Activated CD8-positive, alpha-beta memory T cell treated with anti-CD3 and anti-CD28 coated beads, Interleukin-2, amount 10 ng/mL, durations not matched to agents 7 days and 5 days (primary cell): ENCODE results near the gene HLA-DQB2. TPM values are rescaled to one million over a fixed set of nuclear protein-coding genes. Genes with fewer than 3 reads are reported as not detected.
"Not testable (repeated sequence)": the region's sequence is repeated elsewhere in the genome, so short reads cannot be mapped to it uniquely, and the experiment has no call there.

ENCODE experiments used
- ATAC-seq: fragments of 150-1000 bp; cut with Tn5 transposase; one replicate; pipeline ENCODE4 v1.10.0; 2021; ENCODE audit warnings: moderate library complexity
- CTCF ChIA-PET: fragments of 350-600 bp; sonication (Branson Sonifier 250); formaldehyde crosslinking; loops from one replicate; lab custom pipeline; 2021; ENCODE audit warnings: antibody characterized with exemption; lab: Charles Lee
- DNase-seq: peaks from one replicate; pipeline ENCODE4 v3.0.0-alpha.2; 2020
- H3K27ac Mint-ChIP-seq: one replicate; pipeline ENCODE4 v1.8.0; 2021; ENCODE audit warnings: mild to moderate bottlenecking, mixed read lengths
- H3K27me3 Mint-ChIP-seq: one replicate; pipeline ENCODE4 v1.8.0; 2021; ENCODE audit warnings: mixed read lengths
- H3K36me3 Mint-ChIP-seq: one replicate; pipeline ENCODE4 v1.8.0; 2021; ENCODE audit warnings: mild to moderate bottlenecking, mixed read lengths
- H3K4me1 Mint-ChIP-seq: one replicate; pipeline ENCODE4 v1.8.0; 2021; ENCODE audit warnings: mixed read lengths
- H3K4me3 Mint-ChIP-seq: one replicate; pipeline ENCODE4 v1.8.0; 2021; ENCODE audit warnings: mild to moderate bottlenecking, moderate library complexity, mixed read lengths
- H3K9me3 Mint-ChIP-seq: one replicate; pipeline ENCODE4 v1.8.0; 2022; ENCODE audit warnings: low read depth, mixed read lengths
- total RNA-seq, 2 experiments: library from RNA; stranded (reverse); gene quantifications; one replicate each; pipeline ENCODE4 v1.2.3, GENCODE V29; 2021

HLA-DQB2 gene
- total RNA-seq, 2 experiments from 2014 or later, result 2.9 to 4.2 TPM

- CTCF ChIA-PET, result interaction anchor here (1.1 to 2.1 kb wide), 2 partner anchors 91 to 368 kb away, joined by 3 to 5 read pairs; no protein-coding TSS in a partner anchor
- H3K4me3 Mint-ChIP-seq, H3K4me1 Mint-ChIP-seq, H3K27ac Mint-ChIP-seq, H3K36me3 Mint-ChIP-seq, DNase-seq, ATAC-seq, H3K9me3 Mint-ChIP-seq: not testable (repeated sequence)
- H3K27me3 Mint-ChIP-seq, result peaks cover 69% of the 10 kb centered on the region
Measured at GRCh38 chr6:32782923-32783322, 19.6 kb upstream of the HLA-DQB2 start.

- no peak for DNase-seq
- Mint-ChIP-seq H3K27ac (no peak overlapping the region), H3K4me3 (no peak overlapping the region), H3K36me3 (no peaks in the 10 kb centered on the region), H3K9me3 (no peaks in the 10 kb centered on the region), H3K27me3 (peaks cover 66% of the 10 kb centered on the region), H3K4me1 (no peaks in the 10 kb centered on the region)
- no peak for ATAC-seq
- CTCF ChIA-PET, result interaction anchor here (0.7 kb wide), 1 partner anchor 568 kb away, joined by 3 read pairs; no protein-coding TSS in a partner anchor
Measured at GRCh38 chr6:32779036-32779435, 15.7 kb upstream of the HLA-DQB2 start.

- no peak overlapping the region for H3K4me3 Mint-ChIP-seq
- no peaks in the 10 kb centered on the region for H3K9me3 Mint-ChIP-seq
- H3K36me3 Mint-ChIP-seq, result no peaks in the 10 kb centered on the region
- H3K27me3 Mint-ChIP-seq, result peaks cover 67% of the 10 kb centered on the region
- DNase-seq (no peak), ATAC-seq (no peak)
- H3K27ac Mint-ChIP-seq, result no peak overlapping the region
- CTCF ChIA-PET, result interaction anchor here (0.8 kb wide), 1 partner anchor 11 kb away, joined by 4 read pairs; no protein-coding TSS in a partner anchor
- H3K4me1 Mint-ChIP-seq, result peaks cover 5% of the 10 kb centered on the region
Measured at GRCh38 chr6:32775071-32775470, 11.7 kb upstream of the HLA-DQB2 start.

GRCh38 chr6:32774426-32774825, 11.1 kb upstream of the HLA-DQB2 start:
- H3K4me3 Mint-ChIP-seq, result no peak overlapping the region
- peaks cover 67% of the 10 kb centered on the region for H3K27me3 Mint-ChIP-seq
- no peak for DNase-seq
- ATAC-seq, result no peak
- peaks cover 5% of the 10 kb centered on the region for H3K4me1 Mint-ChIP-seq
- CTCF ChIA-PET, result no interaction called here
- no peak overlapping the region for H3K27ac Mint-ChIP-seq
- no peaks in the 10 kb centered on the region for H3K9me3 Mint-ChIP-seq
- H3K36me3 Mint-ChIP-seq, result no peaks in the 10 kb centered on the region

- Mint-ChIP-seq H3K27me3 (peaks cover 76% of the 10 kb centered on the region), H3K27ac (no peak overlapping the region), H3K36me3 (no peaks in the 10 kb centered on the region), H3K4me1 (peaks cover 5% of the 10 kb centered on the region), H3K9me3 (no peaks in the 10 kb centered on the region), H3K4me3 (no peak overlapping the region)
- ATAC-seq (no peak), DNase-seq (no peak)
- CTCF ChIA-PET, result interaction anchor here (0.7 to 1.5 kb wide), 2 partner anchors 13 to 66 kb away, joined by 3 read pairs; no protein-coding TSS in a partner anchor
Measured at GRCh38 chr6:32772656-32773055, 9.3 kb upstream of the HLA-DQB2 start.

GRCh38 chr6:32764048-32764447, 716 bp upstream of the HLA-DQB2 start:
- peaks cover 67% of the 10 kb centered on the region for H3K27me3 Mint-ChIP-seq
- no peak overlapping the region for H3K27ac Mint-ChIP-seq
- CTCF ChIA-PET, result no interaction called here
- no peak overlapping the region for H3K4me3 Mint-ChIP-seq
- H3K36me3 Mint-ChIP-seq, result no peaks in the 10 kb centered on the region
- H3K4me1 Mint-ChIP-seq, result peaks cover 2% of the 10 kb centered on the region
- no peaks in the 10 kb centered on the region for H3K9me3 Mint-ChIP-seq
- ATAC-seq (no peak), DNase-seq (no peak)

GRCh38 chr6:32761548-32761947, 1.8 kb downstream of the HLA-DQB2 start:
- DNase-seq (no peak), ATAC-seq (no peak)
- H3K27me3 Mint-ChIP-seq, result peaks cover 53% of the 10 kb centered on the region
- H3K4me3 Mint-ChIP-seq, result no peak overlapping the region
- no peaks in the 10 kb centered on the region for H3K9me3 Mint-ChIP-seq
- no peak overlapping the region for H3K27ac Mint-ChIP-seq
- CTCF ChIA-PET, result interaction anchor here (1.3 kb wide), 1 partner anchor 238 kb away, joined by 3 read pairs; no protein-coding TSS in a partner anchor
- H3K4me1 Mint-ChIP-seq, result peaks cover 2% of the 10 kb centered on the region
- no peaks in the 10 kb centered on the region for H3K36me3 Mint-ChIP-seq

GRCh38 chr6:32761072-32761471, 2.3 kb downstream of the HLA-DQB2 start:
- peaks cover 2% of the 10 kb centered on the region for H3K4me1 Mint-ChIP-seq
- H3K27ac Mint-ChIP-seq, result no peak overlapping the region
- H3K4me3 Mint-ChIP-seq, result no peak overlapping the region
- CTCF ChIA-PET, result interaction anchor here (1.3 kb wide), 1 partner anchor 239 kb away, joined by 3 read pairs; no protein-coding TSS in a partner anchor
- no peak for DNase-seq
- H3K27me3 Mint-ChIP-seq, result peaks cover 52% of the 10 kb centered on the region
- ATAC-seq, result peak; percentile 76
- H3K9me3 Mint-ChIP-seq, result no peaks in the 10 kb centered on the region
- no peaks in the 10 kb centered on the region for H3K36me3 Mint-ChIP-seq

GRCh38 chr6:32759669-32760068, 3.7 kb downstream of the HLA-DQB2 start:
- peaks cover 2% of the 10 kb centered on the region for H3K4me1 Mint-ChIP-seq
- no peak for DNase-seq

GRCh38 chr6:32752580-32752979, 10.8 kb downstream of the HLA-DQB2 start:
- Mint-ChIP-seq H3K4me1 (no peaks in the 10 kb centered on the region), H3K9me3 (no peaks in the 10 kb centered on the region), H3K36me3 (no peaks in the 10 kb centered on the region), H3K27ac (no peak overlapping the region), H3K4me3 (no peak overlapping the region), H3K27me3 (peaks cover 56% of the 10 kb centered on the region)
- ATAC-seq (no peak), DNase-seq (no peak)
- CTCF ChIA-PET, result interaction anchor here (1.0 kb wide), 1 partner anchor 33 kb away, joined by 3 read pairs; no protein-coding TSS in a partner anchor

More at GRCh38 chr6:32759669-32760068, 3.7 kb downstream of the HLA-DQB2 start:
- Mint-ChIP-seq H3K4me3 (no peak overlapping the region), H3K36me3 (no peaks in the 10 kb centered on the region), H3K27ac (no peak overlapping the region), H3K27me3 (peaks cover 54% of the 10 kb centered on the region), H3K9me3 (no peaks in the 10 kb centered on the region)
- CTCF ChIA-PET, result no interaction called here
- ATAC-seq, result no peak

- H3K4me3 Mint-ChIP-seq, DNase-seq, H3K36me3 Mint-ChIP-seq, H3K27ac Mint-ChIP-seq, H3K9me3 Mint-ChIP-seq, H3K4me1 Mint-ChIP-seq, CTCF ChIA-PET, ATAC-seq: not testable (repeated sequence)
- peaks cover 61% of the 10 kb centered on the region for H3K27me3 Mint-ChIP-seq
Measured at GRCh38 chr6:32745649-32746048, 17.7 kb downstream of the HLA-DQB2 start.

GRCh38 chr6:32744776-32745175, 18.6 kb downstream of the HLA-DQB2 start:
- peaks cover 7% of the 10 kb centered on the region for H3K4me1 Mint-ChIP-seq
- DNase-seq, result no peak
- ATAC-seq, result no peak
- no peak overlapping the region for H3K27ac Mint-ChIP-seq
- peaks cover 57% of the 10 kb centered on the region for H3K27me3 Mint-ChIP-seq
- H3K4me3 Mint-ChIP-seq, result no peak overlapping the region
- CTCF ChIA-PET, result no interaction called here
- no peaks in the 10 kb centered on the region for H3K36me3 Mint-ChIP-seq
- no peaks in the 10 kb centered on the region for H3K9me3 Mint-ChIP-seq

GRCh38 chr6:32742374-32742773, 21.0 kb downstream of the HLA-DQB2 start:
- ATAC-seq, result no peak
- Mint-ChIP-seq H3K9me3 (no peaks in the 10 kb centered on the region), H3K4me1 (peaks cover 15% of the 10 kb centered on the region), H3K36me3 (no peaks in the 10 kb centered on the region), H3K4me3 (no peak overlapping the region), H3K27ac (no peak overlapping the region), H3K27me3 (peaks cover 59% of the 10 kb centered on the region)
- DNase-seq, result no peak
- CTCF ChIA-PET, result interaction anchor here (1.3 kb wide), 1 partner anchor 42 kb away, joined by 3 read pairs; no protein-coding TSS in a partner anchor
